ENCODE data around the gene OAF.
"Not testable (repeated sequence)": the region's sequence is repeated elsewhere in the genome, so short reads cannot be mapped to it uniquely, and the experiment has no call there.

The OAF gene

DNA sequence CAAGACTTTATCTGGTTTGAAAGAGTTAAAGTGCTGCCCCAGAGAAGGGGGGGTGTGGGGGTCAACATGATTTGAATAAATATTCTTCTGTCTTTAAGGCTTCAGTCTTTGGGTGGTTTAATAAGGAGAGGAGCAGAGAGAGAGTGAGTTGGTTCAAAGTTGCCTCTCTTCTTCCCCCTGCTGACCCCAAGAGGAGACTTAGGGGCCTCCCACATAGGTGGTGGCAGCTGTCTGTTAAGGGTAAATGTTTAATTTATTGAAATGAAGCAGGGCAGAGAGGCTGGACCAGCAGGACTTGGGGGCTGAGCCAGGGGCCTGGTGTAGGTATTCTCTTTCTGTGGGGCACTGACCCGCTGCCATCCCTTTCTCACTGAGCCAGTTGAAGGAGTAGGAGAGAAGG, 34.6 kb downstream of the OAF start:
- no peak for DNase-seq

DNA sequence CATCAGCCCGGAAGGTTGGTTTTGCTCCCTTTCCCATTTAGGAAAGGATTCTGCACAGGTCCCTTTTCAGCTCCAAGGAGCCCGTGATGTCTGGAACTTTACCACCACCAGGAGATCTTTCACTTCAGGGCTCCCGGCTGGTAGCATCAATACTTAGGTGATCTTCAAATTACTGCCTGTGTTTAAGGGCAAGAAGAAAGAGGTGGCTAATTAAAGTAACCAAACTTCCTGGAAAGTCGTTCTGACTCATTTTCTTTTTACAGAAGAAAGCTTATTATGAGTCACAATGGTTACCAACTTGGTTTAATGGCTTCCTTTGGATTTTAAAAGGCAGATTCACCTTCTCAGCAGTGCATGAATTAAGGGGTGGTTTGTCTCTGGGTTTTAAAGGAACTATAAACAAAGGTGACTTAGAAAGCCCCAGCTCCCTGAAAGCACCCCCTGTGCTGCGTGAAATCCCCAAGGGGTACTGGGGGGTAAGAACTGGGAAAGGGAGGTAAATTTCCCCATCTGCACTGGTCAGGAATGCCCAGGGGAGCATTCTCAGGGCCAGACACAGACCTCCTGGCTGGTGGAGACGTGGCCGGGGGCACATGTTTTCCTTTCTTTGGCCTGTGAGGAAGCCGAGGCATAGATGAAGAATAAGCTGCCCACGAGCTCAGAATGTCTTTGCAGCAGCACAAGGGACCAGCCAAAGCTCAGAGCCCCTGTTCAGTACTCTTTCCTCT, 37.9 kb downstream of the OAF start:
- no peak for DNase-seq

DNA sequence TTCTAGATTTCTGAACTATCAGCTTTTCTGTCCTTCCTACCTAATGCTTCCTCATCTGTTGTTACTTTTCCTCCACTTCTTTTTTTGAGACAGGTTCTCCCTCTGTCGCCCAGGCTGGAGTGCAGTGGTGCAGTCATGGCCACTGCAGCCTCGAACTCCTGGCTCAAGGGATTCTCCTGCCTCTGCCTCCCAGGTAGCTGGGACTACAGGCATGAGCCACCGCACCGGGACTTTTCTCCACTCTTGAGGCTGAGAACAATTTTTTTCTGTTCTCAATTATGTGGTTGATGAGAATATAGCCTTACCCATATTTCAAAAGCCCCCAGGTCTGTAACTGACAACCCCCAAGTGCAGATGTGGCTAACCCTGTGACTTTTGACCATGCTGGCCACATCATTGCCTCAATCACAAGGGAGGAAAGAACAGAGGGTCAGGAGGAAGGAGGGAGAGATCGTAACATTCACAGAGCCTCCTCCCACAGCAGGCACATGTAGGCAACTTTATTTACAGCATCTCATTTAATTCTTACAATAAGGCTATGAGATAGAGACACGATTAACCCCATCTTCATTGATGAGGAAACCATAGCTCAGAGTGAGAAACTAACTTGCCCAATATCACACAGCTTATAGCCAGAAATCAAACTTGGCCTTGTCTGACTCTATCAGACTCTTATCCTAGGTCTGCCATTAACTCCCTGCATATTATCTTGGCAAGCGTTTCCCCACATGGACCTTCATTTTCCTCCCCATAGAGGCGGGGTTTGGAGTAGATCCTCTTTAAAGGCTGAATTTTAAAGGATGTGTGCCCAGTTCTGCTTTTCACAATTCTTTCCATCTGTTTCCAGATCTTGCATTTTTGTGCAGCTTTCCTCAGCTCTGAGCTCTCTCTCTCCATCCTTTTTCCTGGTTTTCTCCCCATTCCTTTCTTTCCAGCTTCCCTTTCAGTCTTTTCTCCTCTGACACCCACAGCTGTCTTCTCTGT, 38.7 kb downstream of the OAF start:
- no peak for DNase-seq

DNA sequence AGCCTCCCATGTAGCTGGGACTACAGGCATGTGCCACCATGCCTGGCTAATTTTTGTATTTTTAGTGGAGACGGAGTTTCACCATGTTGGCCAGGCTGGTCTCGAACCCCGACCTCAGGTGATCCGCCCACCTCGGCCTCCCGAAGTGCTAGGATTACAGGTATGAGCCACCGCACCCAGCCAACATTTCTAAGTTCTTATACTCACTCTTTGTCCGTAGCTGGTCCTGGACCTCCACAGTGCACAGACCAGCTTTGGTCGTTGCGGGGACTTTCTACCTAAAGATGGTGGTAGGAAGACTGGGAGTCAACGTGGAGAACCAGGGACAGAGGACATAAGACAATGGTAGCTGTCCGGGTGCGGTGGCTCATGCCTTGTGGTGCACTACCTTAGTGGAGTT, 42.5 kb downstream of the OAF start:
- DNase-seq = not testable (repeated sequence)

DNA sequence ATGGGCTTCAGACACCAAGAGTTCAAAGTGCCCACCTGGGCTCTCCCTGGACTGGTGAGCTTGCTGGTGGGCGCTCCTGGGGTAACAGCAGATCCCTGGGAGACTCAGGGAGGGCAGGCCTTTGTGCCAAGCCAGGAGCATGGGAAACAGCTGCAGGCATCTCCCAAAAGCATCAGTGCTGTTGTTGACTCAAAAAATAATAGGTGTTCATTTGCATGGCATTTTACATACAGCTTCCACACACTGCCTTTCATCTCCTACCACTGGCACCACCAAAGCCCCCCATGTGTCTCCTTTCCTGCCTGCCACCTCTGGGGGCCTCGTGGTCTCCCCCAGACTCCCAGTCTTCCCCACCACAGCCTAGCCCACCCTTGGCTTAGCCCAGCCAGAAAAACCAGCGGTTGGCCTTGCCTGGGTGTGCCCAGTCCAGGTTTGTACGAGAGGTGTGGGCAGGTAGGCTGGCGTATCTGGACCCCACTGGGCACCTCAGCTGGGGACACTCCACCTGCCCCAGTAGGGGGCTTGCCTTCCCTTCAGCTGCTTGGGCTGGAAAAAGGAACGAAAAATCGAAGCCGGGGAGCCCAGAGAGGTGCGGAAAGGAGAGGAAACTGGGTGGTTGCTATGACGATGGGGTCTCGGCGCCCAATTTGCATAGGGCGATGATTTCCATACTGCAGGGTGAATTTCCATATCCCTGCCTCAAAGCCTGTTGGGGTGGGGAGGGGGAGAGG, 44.1 kb downstream of the OAF start:
- DNase-seq = no peak

DNA sequence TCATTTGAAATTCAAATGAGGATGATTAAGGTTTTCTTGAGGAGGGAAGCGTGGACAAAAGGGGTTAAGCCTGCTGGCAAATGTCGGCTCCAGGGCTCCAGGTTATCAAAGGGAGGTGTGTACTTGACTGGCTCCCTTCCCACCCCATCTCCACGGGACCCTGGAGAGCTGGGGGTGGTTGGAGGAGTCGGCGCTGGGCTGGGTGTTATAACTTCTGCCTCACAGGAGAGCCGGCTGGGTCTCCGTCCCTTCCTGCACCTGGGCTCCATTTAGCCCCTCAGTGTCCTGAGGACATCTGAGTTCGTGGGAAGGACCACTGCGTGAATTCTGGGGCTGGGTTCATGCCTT, 44.7 kb downstream of the OAF start:
- DNase-seq = no peak

DNA sequence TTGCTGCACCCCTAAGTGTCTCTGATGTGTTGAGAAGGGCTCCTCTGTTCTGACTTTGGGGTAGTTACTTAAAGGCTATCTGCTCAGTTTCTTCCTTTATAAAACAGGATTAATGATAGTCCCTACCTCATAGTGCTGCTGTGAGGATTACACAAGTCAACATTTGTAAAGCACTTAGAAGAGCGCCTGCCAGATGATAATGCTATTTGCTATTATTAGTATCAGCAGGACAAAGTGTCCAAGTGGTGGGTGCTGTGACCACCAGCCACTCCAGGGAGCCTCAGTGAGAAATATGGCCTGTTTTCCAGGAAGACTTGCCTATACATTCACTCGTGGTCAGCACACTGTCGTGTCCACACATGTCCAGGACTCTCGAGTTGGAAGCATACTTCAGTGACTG, 45.3 kb downstream of the OAF start:
- no peak for DNase-seq

DNA sequence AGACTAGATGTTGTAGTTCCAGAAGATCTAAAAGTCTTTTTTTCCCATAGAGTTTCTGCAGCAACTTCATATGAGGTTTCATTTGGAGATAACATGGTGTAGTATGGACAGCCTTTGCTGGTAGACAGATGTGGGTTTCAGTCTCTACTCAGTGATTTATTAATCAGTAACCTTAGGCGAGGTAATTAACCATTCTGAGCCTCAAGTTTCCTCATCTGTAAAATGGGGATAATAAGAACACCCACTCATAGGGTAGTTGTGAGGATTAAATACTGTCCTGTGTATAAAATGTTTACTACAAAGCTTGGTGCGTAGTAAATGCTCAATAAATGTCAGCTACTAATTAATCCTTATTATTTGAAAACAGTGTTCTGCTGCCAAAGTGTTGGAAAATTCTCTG, 45.9 kb downstream of the OAF start:
- no peak for DNase-seq

DNA sequence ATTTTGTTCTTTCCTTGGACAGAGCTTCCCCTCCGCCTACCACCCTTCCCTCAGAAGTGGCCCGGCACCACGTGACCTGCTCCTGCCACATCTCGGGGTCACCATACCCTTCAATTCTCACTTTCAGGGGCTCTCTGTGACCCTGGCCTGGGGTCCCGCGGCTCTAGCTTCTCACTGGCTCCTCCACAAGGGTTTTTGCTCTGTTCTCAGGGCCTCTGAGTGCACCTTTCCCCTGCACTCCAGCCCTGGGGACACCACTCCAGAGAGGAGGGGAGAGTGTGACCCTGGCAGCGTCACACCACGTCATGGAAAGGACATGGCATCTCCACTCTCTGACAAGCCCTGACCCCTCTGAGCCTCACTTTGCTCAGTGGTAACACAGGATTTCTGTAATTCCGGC, 46.5 kb downstream of the OAF start:
- DNase-seq = no peak

DNA sequence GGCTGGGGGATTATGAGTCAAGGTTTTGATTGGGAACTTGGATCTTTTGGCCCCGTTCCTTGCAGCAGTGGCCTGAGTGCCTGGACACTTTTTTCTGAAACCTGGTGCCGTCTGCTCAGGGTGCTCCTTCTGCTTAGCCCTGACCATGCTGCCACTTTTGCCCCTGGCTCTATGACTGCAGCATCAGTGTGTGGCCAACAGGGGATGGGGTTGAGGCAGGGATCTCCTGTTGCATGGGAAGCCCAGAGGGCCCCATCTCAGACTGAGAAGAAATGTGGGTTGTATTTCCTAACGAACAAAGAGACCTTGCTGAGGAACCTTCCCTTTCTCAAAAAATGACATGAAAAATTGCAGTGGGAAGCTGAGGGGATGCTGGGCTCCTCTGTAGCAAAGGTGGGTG, 47.8 kb downstream of the OAF start:
- no peak for DNase-seq

DNA sequence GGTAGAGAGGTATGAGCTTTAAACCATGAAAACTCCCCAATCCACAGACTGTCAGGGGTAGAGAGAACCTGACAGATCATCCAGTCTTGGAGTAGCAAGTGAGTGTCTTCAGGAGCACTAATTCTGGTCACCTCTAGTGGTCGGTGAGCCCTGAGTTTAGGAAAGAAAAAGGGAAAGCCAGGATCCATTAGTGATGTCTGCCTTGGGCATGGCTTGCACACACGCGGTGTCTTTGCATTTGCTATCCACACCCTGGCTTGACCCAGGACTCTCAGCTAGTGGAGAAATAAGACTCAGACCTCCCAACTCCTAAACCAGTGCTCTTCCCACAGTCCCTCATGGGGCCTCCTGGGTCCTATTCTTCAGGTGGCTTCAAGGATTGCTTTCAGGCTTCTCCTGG, 48.4 kb downstream of the OAF start:
- no peak for DNase-seq

DNA sequence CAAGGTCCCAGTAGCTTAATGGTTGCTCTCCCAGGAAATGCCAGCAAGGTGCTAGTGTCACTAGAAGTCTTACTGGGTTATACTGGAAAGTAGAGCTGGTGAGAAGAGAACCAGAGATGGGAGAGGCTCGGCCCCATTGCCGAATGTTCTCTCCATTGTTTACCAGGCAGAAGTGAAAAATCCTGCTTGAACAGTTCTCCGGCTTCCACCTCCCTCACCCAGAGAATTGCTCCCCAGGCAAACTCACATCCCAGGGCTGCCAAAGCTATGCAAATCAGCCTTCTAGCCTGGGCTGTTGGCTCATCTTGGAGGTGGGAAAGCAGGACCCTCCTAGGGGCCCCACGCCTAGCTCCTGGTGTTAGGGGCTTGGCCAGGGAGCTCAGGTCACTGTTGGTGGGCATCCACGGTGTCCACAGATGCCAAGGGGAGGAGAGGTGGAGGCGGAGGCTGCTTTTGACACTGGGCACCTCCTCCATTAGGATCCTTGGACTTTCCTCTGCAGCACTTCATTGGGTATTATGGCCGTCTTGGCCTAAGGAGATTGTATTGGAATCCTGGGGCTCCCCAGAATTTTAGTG, 49.2 kb downstream of the OAF start:
- no peak for DNase-seq

DNA sequence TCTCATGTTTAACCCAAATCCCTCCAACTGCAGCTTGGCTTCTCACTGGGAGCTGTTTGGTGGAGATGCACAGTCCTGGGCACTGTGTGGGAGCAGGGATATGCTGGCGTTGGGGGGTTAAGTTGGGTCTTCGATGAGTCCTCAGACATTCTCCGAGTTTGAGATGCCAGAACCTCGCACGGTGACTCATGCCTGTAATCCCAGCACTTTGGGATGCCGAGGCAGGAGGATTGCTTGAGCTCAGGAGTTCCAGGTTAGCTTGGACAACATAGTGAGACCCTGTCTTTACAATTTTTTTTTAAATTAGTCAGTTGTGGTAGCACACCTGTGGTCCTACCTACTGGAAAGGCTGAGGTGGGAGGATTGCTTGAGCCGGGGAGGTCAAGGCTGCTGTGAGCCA, 49.8 kb downstream of the OAF start:
- DNase-seq = no peak

DNA sequence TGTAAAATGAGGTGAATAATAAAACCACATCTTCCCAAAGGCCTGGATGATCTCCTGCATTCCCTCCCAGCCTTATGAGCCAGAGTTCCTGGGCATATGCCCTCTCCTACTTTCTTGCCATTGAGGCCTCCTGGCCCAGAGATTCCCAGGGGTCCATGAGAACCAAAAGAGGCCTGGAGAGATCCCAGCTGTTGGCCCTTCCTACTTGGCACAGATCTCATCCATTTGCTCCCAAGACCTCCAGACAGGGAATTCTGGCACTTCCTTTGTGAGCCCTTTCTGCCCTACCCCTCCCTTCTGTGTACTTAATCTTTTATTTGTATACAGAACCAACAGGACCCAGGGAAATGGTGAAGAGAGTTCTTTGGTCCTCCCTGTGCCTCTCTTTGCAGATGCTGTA, 50.5 kb downstream of the OAF start:
- no peak for DNase-seq

DNA sequence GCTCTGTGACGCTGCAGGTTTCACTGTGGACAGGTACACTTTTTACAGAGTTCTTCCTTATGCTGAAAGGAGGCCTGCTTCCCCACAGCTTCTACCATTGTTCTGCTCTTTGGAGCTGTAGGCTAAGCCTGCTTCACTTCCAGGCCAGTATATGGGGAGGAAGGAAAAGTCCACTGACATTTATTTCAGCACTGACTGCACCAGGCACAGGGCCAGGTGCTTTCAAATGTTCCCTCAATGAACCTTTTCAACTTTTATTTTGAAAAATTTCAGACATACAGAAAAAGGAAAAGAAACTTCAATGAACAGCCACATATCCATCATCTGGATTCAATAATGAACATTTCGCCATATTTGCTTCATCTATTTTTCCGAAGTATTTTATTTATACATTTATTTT, 51.1 kb downstream of the OAF start:
- no peak for DNase-seq

DNA sequence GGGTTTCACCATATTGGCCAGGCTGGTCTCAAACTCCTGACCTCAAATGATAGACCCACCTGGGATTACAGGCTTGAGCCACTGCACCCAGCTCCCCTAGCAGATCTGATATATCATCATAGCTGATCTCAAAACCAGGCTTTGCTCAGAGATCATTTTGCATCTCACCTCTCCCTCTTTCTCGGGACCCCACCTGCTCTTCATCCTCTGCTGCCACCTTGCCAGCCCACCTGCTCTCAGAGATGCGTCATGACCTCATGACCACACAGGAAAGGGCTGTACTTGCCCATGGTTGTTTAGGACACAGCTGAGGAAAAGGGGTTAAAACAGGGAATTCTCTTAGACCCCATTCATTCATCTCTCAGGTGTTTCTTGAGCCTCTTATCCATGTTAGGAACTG, 56.5 kb downstream of the OAF start:
- no peak for DNase-seq

DNA sequence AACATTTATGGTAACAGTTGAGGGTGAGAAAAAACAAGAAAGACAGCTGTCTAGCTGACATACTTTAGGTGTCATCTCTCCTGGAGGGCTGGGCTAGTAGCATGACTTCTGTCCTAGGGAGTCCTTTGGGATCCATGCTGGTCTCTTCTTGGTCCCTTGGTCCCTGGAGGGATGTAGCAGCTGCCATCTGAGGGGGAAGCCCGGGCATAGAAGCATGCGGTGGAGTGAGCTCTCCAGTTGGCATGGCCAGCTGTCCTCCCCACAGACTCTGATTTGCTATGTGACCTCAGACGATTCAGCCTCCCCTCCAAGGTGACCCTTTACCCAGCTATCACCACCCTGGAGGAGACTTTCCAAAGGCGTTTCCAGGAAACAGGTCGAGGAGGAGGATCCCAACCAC, 57.9 kb downstream of the OAF start:
- DNase-seq = no peak

DNA sequence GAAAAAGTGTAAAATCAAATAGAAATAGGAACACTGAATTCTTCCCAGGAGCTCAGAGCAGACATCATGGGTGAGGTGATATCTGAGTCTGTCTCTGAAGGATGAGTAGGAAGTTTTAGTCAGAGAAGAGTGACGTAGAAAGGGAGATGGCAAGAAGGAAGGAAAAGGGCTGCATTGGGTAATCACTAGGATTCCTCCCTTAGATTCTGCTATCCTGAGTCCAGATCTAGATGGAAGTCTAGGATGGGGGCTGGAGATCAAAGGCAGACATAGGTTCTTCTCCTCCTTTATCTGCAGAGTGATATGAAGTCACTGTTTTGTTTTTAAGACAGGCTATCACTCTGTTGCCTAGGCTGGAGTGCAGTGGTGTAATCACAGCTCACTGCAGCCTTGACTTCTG, 59.6 kb downstream of the OAF start:
- no peak for DNase-seq

DNA sequence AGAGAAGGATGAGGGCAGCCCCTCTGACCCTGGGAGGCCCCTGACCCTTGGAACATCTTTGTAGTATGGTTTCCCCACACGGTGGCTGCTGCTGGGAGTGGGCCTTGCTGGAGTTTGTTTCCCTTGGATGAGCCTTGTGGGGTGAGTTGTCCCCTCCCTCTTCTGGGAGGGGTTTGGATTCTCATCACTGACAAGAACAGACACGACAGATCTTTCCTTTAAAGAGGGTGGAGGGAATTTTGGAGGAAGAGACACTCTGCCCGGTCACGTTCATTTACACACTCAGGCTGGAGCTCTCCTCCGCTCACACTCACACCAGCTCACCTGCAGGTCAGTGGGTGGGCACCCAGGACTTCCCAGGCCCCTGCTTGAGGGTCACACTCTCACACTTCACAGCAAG, 60.8 kb downstream of the OAF start:
- DNase-seq = no peak

DNA sequence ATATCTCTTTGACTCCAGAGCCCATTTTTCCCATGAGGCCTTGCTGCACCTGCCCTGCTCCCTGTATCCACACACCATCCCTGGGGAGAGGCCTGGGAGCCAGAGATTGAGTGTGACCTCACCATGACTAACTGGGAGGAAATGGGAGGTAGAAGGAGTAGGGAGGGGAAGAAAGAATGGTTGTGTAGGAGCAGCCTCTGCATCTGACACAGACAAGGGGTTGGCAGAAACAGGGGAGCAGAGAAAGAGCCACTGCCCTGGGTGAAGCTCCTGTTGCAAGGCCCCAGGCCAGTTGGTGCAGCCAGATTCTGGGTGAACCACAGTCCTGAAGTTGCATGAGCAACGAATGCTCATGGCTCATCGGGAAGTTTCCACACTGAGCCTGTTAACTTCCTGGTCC, 61.5 kb downstream of the OAF start:
- no peak for DNase-seq

DNA sequence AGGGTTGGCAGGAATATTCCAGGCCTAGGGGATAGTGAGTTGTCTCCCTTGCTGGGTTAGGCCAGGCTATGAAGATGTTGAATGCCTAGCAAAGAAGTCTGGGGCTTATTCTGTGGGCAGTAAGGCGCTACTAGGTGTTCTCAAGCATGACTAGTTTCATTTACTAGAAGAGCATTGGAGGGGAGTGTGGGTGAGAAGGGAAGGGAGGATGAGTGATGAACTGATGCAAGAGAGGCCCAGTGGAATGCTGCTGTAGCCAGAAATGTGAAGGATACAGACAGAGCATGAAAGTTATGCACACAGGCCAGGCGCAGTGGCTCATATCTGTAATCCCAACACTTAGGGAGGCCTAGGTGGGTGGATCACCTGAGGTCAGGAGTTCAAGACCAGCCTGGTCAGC, 62.6 kb downstream of the OAF start:
- DNase-seq = no peak

DNA sequence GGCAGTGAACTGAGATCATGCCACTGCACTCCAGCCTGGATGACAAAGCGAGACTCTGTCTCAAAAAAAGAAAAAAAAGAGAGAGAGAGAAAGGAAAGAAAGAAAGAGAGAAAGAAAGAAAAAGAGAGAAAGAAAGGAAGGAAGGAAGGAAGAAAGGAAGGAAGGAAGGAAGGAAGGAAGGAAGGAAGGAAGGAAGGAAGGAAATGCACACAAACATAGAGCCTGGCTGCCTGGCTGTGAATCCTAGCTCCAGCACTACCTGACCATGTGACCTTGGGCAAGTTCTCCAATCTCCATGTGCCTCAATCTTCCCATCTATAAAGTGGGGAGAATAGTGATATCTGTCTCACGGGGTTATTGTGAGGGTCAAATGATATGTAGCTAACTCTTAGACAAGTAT, 63.1 kb downstream of the OAF start:
- DNase-seq = not testable (repeated sequence)

DNA sequence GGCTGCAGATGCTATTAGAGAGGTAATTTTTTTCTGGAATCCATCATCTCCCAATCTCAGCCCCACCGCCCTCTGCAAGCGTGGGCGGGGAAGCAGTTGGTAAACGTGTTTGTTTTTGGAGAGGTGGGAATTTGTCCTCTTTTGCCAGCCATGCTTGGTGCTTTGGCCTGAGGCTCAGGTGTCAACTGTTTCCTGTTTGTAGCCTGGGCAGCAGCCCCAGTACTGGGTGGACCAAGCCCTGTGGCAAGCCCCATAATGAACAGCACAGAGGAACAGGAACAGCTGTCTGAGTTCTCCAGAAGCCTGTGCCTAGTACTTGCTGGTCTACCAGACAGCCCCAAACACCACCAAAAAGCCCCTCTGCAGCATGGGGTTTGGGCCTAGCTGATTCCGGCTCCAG, 68.7 kb downstream of the OAF start:
- DNase-seq = no peak

Data from midbrain (tissue), 1 donor.